Neural progenitor cell (in vitro differentiated cells): ENCODE results near the gene FOXK1. TPM values are rescaled to one million over a fixed set of nuclear protein-coding genes. Genes with fewer than 3 reads are reported as not detected.

Source experiments
- DNase-seq: peaks from one replicate; pipeline ENCODE4 v3.0.0-alpha.2; 2016; ENCODE audit warnings: low spot score
- H2AFZ ChIP-seq: fragments of 200-600 bp; sonication (generic); replicated peaks from 2 replicates; pipeline ENCODE4 v1.6.1; 2016; ENCODE audit warnings: antibody characterized with exemption
- H3F3A ChIP-seq: fragments of 200-600 bp; sonication (generic); 2 replicates; pipeline ENCODE4 v1.6.1; 2016; ENCODE audit warnings: antibody characterized with exemption, low read depth
- H3K27ac ChIP-seq: fragments of 200-600 bp; sonication (generic); 2 replicates; pipeline ENCODE4 v1.5.1; 2016; ENCODE audit warnings: mild to moderate bottlenecking
- H3K27me3 ChIP-seq: fragments of 200-600 bp; sonication (generic); 2 replicates; pipeline ENCODE4 v1.6.1; 2016; ENCODE audit warnings: mild to moderate bottlenecking, moderate library complexity
- H3K36me3 ChIP-seq: fragments of 200-600 bp; sonication (generic); 2 replicates; pipeline ENCODE4 v1.5.1; 2016
- H3K4me1 ChIP-seq: fragments of 200-600 bp; sonication (generic); 2 replicates; pipeline ENCODE4 v1.6.1; 2016; ENCODE audit warnings: mixed run types
- H3K4me2 ChIP-seq: fragments of 200-600 bp; sonication (generic); 2 replicates; pipeline ENCODE4 v1.6.1; 2016
- H3K4me3 ChIP-seq: fragments of 200-600 bp; sonication (generic); 2 replicates; pipeline ENCODE4 v1.5.1; 2016
- H3K79me2 ChIP-seq: fragments of 200-600 bp; sonication (generic); 2 replicates; pipeline ENCODE4 v1.6.1; 2016; ENCODE audit warnings: low read depth
- H3K9ac ChIP-seq: fragments of 200-600 bp; sonication (generic); 2 replicates; pipeline ENCODE4 v1.6.1; 2016
- H3K9me3 ChIP-seq: fragments of 200-600 bp; sonication (generic); 2 replicates; pipeline ENCODE4 v1.5.1; 2016; ENCODE audit warnings: low read depth
- H4K20me1 ChIP-seq: fragments of 200-600 bp; sonication (generic); 2 replicates; pipeline ENCODE4 v1.6.1; 2016; ENCODE audit warnings: low read depth
- H3K27ac Mint-ChIP-seq: 3 replicates; pipeline ENCODE4 v1.8.0; 2021; ENCODE audit warnings: mixed read lengths
- H3K27me3 Mint-ChIP-seq: 2 replicates; pipeline ENCODE4 v1.8.0; 2022; ENCODE audit warnings: low read depth, mild to moderate bottlenecking, inconsistent platforms, moderate library complexity, mixed read lengths; ENCODE audit not compliant: insufficient read depth
- H3K36me3 Mint-ChIP-seq: 3 replicates; pipeline ENCODE4 v1.8.0; 2021; ENCODE audit warnings: mixed read lengths
- H3K4me1 Mint-ChIP-seq: 3 replicates; pipeline ENCODE4 v1.8.0; 2021; ENCODE audit warnings: mixed read lengths
- H3K4me3 Mint-ChIP-seq: 3 replicates; pipeline ENCODE4 v1.8.0; 2021; ENCODE audit warnings: mild to moderate bottlenecking, moderate library complexity, mixed read lengths
- H3K9me3 Mint-ChIP-seq: 3 replicates; pipeline ENCODE4 v1.8.0; 2020; ENCODE audit warnings: mixed read lengths
- CTCF ChIP-seq: fragments of 200-600 bp; sonication (generic); IDR thresholded peaks from 2 replicates; pipeline ENCODE4 v1.5.1; 2017; ENCODE audit warnings: antibody characterized with exemption, mild to moderate bottlenecking
- EZH2 ChIP-seq: fragments of 200-600 bp; sonication (generic); IDR thresholded peaks from 2 replicates; pipeline ENCODE4 v1.6.1; 2017; ENCODE audit warnings: antibody characterized with exemption, mild to moderate bottlenecking, moderate library complexity
- EZH2phosphoT487 ChIP-seq: fragments of 200-600 bp; sonication (generic); IDR thresholded peaks from 2 replicates; pipeline ENCODE4 v1.6.1; 2017; ENCODE audit warnings: antibody characterized with exemption
- total RNA-seq: library from RNA; depleted of rRNA; stranded (reverse); fragments of >200 nt; gene quantifications from 2 replicates; pipeline ENCODE4 v1.2.3, GENCODE V29; 2015; ENCODE audit warnings: low replicate concordance

FOXK1 gene
- total RNA-seq, 1 donor from 2014 or later, result 11.1 TPM

GRCh38 chr7:4742852-4743251 lies 60.8 kb downstream of the FOXK1 start:
- no peak overlapping the region for H3K9ac ChIP-seq
- peaks cover 21% of the 10 kb centered on the region for H4K20me1 ChIP-seq
- peaks cover 68% of the 10 kb centered on the region for H3K4me1 Mint-ChIP-seq
- no peak overlapping the region for H3K27ac ChIP-seq
- no peak overlapping the region for H2AFZ ChIP-seq
- H3K4me3 Mint-ChIP-seq, result no peak overlapping the region
- H3K9me3 ChIP-seq, result no peaks in the 10 kb centered on the region
- peaks cover 49% of the 10 kb centered on the region for H3F3A ChIP-seq
- peaks cover 18% of the 10 kb centered on the region for H3K36me3 Mint-ChIP-seq
- peaks cover 18% of the 10 kb centered on the region for H3K79me2 ChIP-seq
- H3K4me1 ChIP-seq, result peaks cover 35% of the 10 kb centered on the region
- H3K4me3 ChIP-seq, result no peak overlapping the region
- H3K4me2 ChIP-seq, result no peak overlapping the region
- H3K27me3 ChIP-seq, result no peaks in the 10 kb centered on the region
- no peak for TF ChIP-seq EZH2phosphoT487
- TF ChIP-seq EZH2, result no peak
- no peak for TF ChIP-seq CTCF
- no peaks in the 10 kb centered on the region for H3K9me3 Mint-ChIP-seq
- DNase-seq, result no peak
- peaks cover 9% of the 10 kb centered on the region for H3K27me3 Mint-ChIP-seq
- H3K36me3 ChIP-seq, result no peaks in the 10 kb centered on the region
- peak overlapping the region; percentile 42 for H3K27ac Mint-ChIP-seq

GRCh38 chr7:4744391-4745264 lies 62.5 kb downstream of the FOXK1 start:
- H3K4me1 Mint-ChIP-seq, result peaks cover 60% of the 10 kb centered on the region
- peaks cover 32% of the 10 kb centered on the region for H3F3A ChIP-seq
- peak; percentile 96 for DNase-seq
- peaks cover 3% of the 10 kb centered on the region for H4K20me1 ChIP-seq
- no peaks in the 10 kb centered on the region for H3K9me3 ChIP-seq
- H2AFZ ChIP-seq, result no peak overlapping the region
- H3K79me2 ChIP-seq, result peaks cover 22% of the 10 kb centered on the region
- peak overlapping the region; percentile 76 for H3K4me2 ChIP-seq
- H3K27me3 ChIP-seq, result no peaks in the 10 kb centered on the region
- peaks cover 9% of the 10 kb centered on the region for H3K27me3 Mint-ChIP-seq
- peak overlapping the region; percentile 98 for H3K27ac Mint-ChIP-seq
- TF ChIP-seq CTCF (peak; percentile 2), EZH2phosphoT487 (no peak)
- peaks cover 20% of the 10 kb centered on the region for H3K4me1 ChIP-seq
- H3K36me3 ChIP-seq, result no peaks in the 10 kb centered on the region
- peak overlapping the region; percentile 94 for H3K27ac ChIP-seq
- H3K4me3 Mint-ChIP-seq, result peak overlapping the region; percentile 79
- H3K4me3 ChIP-seq, result peak overlapping the region; percentile 41
- peaks cover 28% of the 10 kb centered on the region for H3K36me3 Mint-ChIP-seq
- H3K9ac ChIP-seq, result no peak overlapping the region
- H3K9me3 Mint-ChIP-seq, result no peaks in the 10 kb centered on the region

GRCh38 chr7:4745265-4745919 lies 63.3 kb downstream of the FOXK1 start:
- no peaks in the 10 kb centered on the region for H3K9me3 ChIP-seq
- H3K27me3 ChIP-seq, result no peaks in the 10 kb centered on the region
- Mint-ChIP-seq H3K4me3 (peak overlapping the region; percentile 74), H3K36me3 (peaks cover 28% of the 10 kb centered on the region), H3K27me3 (peaks cover 9% of the 10 kb centered on the region), H3K27ac (peak overlapping the region; percentile 98), H3K4me1 (peaks cover 57% of the 10 kb centered on the region), H3K9me3 (no peaks in the 10 kb centered on the region)
- peaks cover 22% of the 10 kb centered on the region for H3K79me2 ChIP-seq
- H3F3A ChIP-seq, result peaks cover 32% of the 10 kb centered on the region
- no peaks in the 10 kb centered on the region for H3K36me3 ChIP-seq
- peak overlapping the region; percentile 94 for H3K27ac ChIP-seq
- DNase-seq, result no peak
- H3K4me3 ChIP-seq, result peak overlapping the region; percentile 41
- peak overlapping the region; percentile 76 for H3K4me2 ChIP-seq
- TF ChIP-seq EZH2 (no peak), EZH2phosphoT487 (no peak), CTCF (no peak)
- no peak overlapping the region for H3K9ac ChIP-seq
- H2AFZ ChIP-seq, result no peak overlapping the region
- H3K4me1 ChIP-seq, result peaks cover 20% of the 10 kb centered on the region
- H4K20me1 ChIP-seq, result no peaks in the 10 kb centered on the region
